HCT116 (cell line): ENCODE results near the gene PRELID1.

Experiments used
- CTCF ChIP-seq, 3 experiments: fragments of 200-600 bp in 1 of 3; sonication (generic) in 1 of 3; IDR thresholded peaks in 2 of 3; conservative IDR thresholded peaks in 1 of 3; 2 replicates each; pipeline ENCODE4 v1.5.1; 2012 to 2017; ENCODE audit warnings: low read depth in 2 of 3, low read length in 2 of 3, antibody characterized with exemption in 1 of 3, borderline replicate concordance in 1 of 3, control low read depth in 1 of 3, mild to moderate bottlenecking in 1 of 3, mixed read lengths in 1 of 3, mixed run types in 1 of 3, moderate library complexity in 1 of 3; ENCODE audit not compliant: insufficient read depth in 1 of 3
- EGR1 ChIP-seq: IDR thresholded peaks from 2 replicates; pipeline ENCODE4 v1.6.1; 2012; ENCODE audit warnings: low read depth
- EZH2phosphoT487 ChIP-seq: fragments of 200-600 bp; IDR thresholded peaks from 2 replicates; pipeline ENCODE4 v1.6.1; 2018; ENCODE audit warnings: antibody characterized with exemption, borderline replicate concordance
- MAX ChIP-seq: IDR thresholded peaks from 2 replicates; pipeline ENCODE4 v1.6.1; 2012
- POLR2A ChIP-seq: IDR thresholded peaks from 2 replicates; pipeline ENCODE4 v1.7.0; 2011; ENCODE audit warnings: borderline replicate concordance; ENCODE audit not compliant: insufficient read depth, insufficient read length; ENCODE audit errors: extremely low read depth
- RAD21 ChIP-seq: IDR thresholded peaks from 2 replicates; pipeline ENCODE4 v1.6.1; 2012; ENCODE audit warnings: low read depth, mild to moderate bottlenecking
- REST ChIP-seq: IDR thresholded peaks from 2 replicates; pipeline ENCODE4 v1.6.1; 2012; ENCODE audit warnings: low read depth
- ZBTB33 ChIP-seq: IDR thresholded peaks from 2 replicates; pipeline ENCODE4 v1.6.1; 2011; ENCODE audit warnings: mild to moderate bottlenecking, low read length, moderate library complexity; ENCODE audit not compliant: insufficient replicate concordance; ENCODE audit errors: extremely low read depth
- ZFX ChIP-seq: fragments of 450-650 bp; IDR thresholded peaks from 2 replicates; pipeline ENCODE4 v1.6.1; 2017
- ZNF274 ChIP-seq: fragments of 200-500 bp; sonication (Bioruptor generic); IDR thresholded peaks from 2 replicates; pipeline ENCODE4 v1.6.1; 2014; ENCODE audit warnings: mild to moderate bottlenecking, low read depth, low read length, inconsistent platforms

- TF ChIP-seq RAD21 (no peak), CTCF (IDR thresholded peaks at IDR 0.05 in 2 of 3, conservative IDR thresholded peaks at IDR 0.05 in 1 of 3; ENCODE audit: borderline replicate concordance in 1 of 3, insufficient read depth in 1 of 3, low read depth in 2 of 3, low read length in 2 of 3) (no peak), ZBTB33 (no peak), POLR2A (no peak), MAX (no peak), EZH2phosphoT487 (no peak), EGR1 (no peak), ZFX (no peak), REST (no peak), ZNF274 (no peak)
Measured at GRCh38 chr5:177325868-177326381, 22.3 kb downstream of the PRELID1 start.
